ENCODE measurements around the gene TTC3. TPM values are rescaled to one million over a fixed set of nuclear protein-coding genes. Genes with fewer than 3 reads are reported as not detected.

TTC3 gene
- total RNA-seq, 1 experiment from 2014 or later, result 92.8 TPM

DNA sequence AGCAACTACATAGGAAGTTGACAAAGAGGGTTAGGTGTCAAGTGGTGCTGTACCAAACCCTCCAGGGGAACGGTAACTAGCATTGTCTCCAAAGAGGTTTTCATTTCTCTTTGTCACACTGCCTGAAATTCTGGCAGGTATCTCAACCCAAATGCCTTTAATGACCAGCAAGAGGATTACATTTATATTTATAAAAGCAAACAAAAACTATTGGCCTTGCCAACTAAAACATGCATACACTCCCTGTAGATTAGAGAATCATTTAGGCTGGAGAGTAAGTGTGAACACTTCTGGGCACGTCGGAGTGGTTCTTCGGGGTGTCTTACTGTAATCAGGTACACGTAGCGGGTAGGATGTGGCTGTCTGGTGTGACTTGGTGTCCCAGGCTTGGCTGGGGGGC is 109.2 kb downstream of the TTC3 start:
- Histone ChIP-seq H3K27me3 (replicated peaks; ENCODE audit: control insufficient read depth, insufficient read depth, low read length) (no peaks in the 10 kb centered on the region), H3K4me3 (ENCODE audit: low read depth, low read length) (no peak overlapping the region), H3K36me3 (ENCODE audit: control insufficient read depth, insufficient read depth, low read length) (peaks cover 2% of the 10 kb centered on the region; the same call in 1 of the 2 replicates), H3K4me1 (no peaks in the 10 kb centered on the region), H3K9me3 (no peaks in the 10 kb centered on the region)
- Mint-ChIP-seq H3K4me1 (ENCODE audit: low read depth, unreplicated experiment) (no peaks in the 10 kb centered on the region), H3K4me3 (ENCODE audit: unreplicated experiment) (no peak overlapping the region), H3K27ac (ENCODE audit: unreplicated experiment) (no peak overlapping the region), H3K27me3 (ENCODE audit: insufficient read depth, unreplicated experiment) (no peaks in the 10 kb centered on the region), H3K9me3 (ENCODE audit: unreplicated experiment) (no peaks in the 10 kb centered on the region), H3K36me3 (ENCODE audit: insufficient read depth, unreplicated experiment) (peaks cover 55% of the 10 kb centered on the region)
- CTCF ChIA-PET, result no interaction called here
- TF ChIP-seq, protein P1, sequence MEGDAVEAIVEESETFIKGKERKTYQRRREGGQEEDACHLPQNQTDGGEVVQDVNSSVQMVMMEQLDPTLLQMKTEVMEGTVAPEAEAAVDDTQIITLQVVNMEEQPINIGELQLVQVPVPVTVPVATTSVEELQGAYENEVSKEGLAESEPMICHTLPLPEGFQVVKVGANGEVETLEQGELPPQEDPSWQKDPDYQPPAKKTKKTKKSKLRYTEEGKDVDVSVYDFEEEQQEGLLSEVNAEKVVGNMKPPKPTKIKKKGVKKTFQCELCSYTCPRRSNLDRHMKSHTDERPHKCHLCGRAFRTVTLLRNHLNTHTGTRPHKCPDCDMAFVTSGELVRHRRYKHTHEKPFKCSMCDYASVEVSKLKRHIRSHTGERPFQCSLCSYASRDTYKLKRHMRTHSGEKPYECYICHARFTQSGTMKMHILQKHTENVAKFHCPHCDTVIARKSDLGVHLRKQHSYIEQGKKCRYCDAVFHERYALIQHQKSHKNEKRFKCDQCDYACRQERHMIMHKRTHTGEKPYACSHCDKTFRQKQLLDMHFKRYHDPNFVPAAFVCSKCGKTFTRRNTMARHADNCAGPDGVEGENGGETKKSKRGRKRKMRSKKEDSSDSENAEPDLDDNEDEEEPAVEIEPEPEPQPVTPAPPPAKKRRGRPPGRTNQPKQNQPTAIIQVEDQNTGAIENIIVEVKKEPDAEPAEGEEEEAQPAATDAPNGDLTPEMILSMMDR (IDR thresholded peaks at IDR 0.05; ENCODE audit: insufficient read depth in 1 of 2, low read depth in 1 of 2, low read length in 1 of 2, severe bottlenecking in 1 of 2, unreplicated experiment in 1 of 2), result no peak
- intact Hi-C loops (cut with micrococcal nuclease; ENCODE audit: unreplicated experiment), result no loop called here
- BruUV-seq (replicated peaks), result no TSS peak
- POLR2A ChIA-PET, result no interaction called here
- DNase-seq, result no peak

DNA sequence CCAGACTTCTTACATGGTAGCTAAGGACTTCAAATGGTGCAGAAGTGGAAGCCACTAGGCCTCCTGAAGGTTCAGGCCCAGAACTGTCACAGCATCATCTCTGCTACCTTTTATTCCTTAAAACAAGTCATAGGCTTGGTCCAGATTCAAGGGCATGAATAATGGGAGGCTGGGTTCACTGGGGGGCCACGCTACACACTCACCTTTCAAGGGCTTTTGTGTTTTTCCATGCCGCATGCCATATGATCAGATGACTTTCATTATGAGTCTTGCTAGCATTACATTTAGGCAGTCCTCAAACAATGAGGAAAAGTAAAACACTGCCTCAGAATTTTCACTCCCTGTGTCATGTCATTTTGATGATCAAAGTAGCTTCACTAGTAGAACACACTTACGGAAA is 110.7 kb downstream of the TTC3 start:
- BruUV-seq (replicated peaks), result no TSS peak
- H3K36me3 Mint-ChIP-seq (ENCODE audit: insufficient read depth, unreplicated experiment), result peaks cover 48% of the 10 kb centered on the region
- Histone ChIP-seq H3K9me3 (no peaks in the 10 kb centered on the region), H3K4me3 (ENCODE audit: low read depth, low read length) (no peak overlapping the region), H3K36me3 (ENCODE audit: control insufficient read depth, insufficient read depth, low read length) (peaks cover 2% of the 10 kb centered on the region; the same call in 1 of the 2 replicates), H3K4me1 (no peaks in the 10 kb centered on the region), H3K27me3 (replicated peaks; ENCODE audit: control insufficient read depth, insufficient read depth, low read length) (no peaks in the 10 kb centered on the region)
- no peaks in the 10 kb centered on the region for H3K27me3 Mint-ChIP-seq (ENCODE audit: insufficient read depth, unreplicated experiment)
- intact Hi-C loops (cut with micrococcal nuclease; ENCODE audit: unreplicated experiment), result no loop called here
- H3K9me3 Mint-ChIP-seq (ENCODE audit: unreplicated experiment), result no peaks in the 10 kb centered on the region
- H3K27ac Mint-ChIP-seq (ENCODE audit: unreplicated experiment), result no peak overlapping the region
- H3K4me3 Mint-ChIP-seq (ENCODE audit: unreplicated experiment), result no peak overlapping the region
- no peaks in the 10 kb centered on the region for H3K4me1 Mint-ChIP-seq (ENCODE audit: low read depth, unreplicated experiment)
- DNase-seq, result no peak
- ChIA-PET CTCF (no interaction called here), POLR2A (interaction anchor here (0.6 kb wide), 1 partner anchor 1043 kb away, joined by 7 read pairs; no protein-coding TSS in a partner anchor)
- TF ChIP-seq, protein P1 (IDR thresholded peaks at IDR 0.05; ENCODE audit: insufficient read depth in 1 of 2, low read depth in 1 of 2, low read length in 1 of 2, severe bottlenecking in 1 of 2, unreplicated experiment in 1 of 2), result no peak

DNA sequence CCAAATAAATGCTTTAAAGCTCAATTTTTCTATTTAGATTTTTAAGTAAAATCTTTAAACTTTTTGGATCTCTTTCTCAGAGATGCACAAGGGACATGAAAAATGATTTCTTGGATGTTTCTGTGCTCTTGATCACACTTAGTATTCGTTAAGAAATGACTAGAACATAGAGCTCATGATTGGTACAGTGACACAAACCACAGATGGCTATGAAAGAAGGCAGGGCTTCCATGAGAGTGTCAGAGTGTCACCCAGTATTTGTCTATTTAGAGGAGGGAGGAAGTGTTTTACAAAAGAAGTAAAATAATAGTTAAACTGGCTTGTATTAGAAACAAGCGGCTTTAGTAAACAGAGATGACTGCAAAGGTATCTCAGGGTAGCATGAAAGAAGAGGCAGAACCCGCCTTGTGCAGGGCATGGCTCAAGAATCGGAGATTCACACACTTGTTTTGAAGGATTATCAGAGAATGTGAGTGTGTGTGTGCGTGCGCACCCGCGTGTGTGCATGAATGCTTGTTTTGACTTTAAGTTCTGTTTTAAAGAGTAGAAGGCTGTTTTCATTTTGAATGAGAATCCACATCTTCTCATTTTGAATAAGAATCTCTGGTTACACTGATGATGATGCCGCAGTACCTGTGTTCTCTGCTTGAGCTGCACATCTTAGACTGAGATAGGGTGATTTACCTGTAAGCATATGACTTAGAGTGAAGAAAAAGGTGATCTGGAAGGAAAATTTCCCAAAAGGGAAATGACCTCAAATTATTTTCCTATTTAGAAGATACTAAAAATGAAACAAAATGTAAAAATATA is 111.9 kb downstream of the TTC3 start:
- no peak overlapping the region for H3K27ac Mint-ChIP-seq (ENCODE audit: unreplicated experiment)
- no TSS peak for BruUV-seq (replicated peaks)
- no peaks in the 10 kb centered on the region for H3K9me3 Mint-ChIP-seq (ENCODE audit: unreplicated experiment)
- TF ChIP-seq, protein P1 (IDR thresholded peaks at IDR 0.05; ENCODE audit: insufficient read depth in 1 of 2, low read depth in 1 of 2, low read length in 1 of 2, severe bottlenecking in 1 of 2, unreplicated experiment in 1 of 2), result no peak
- POLR2A ChIA-PET, result no interaction called here
- H3K4me1 Mint-ChIP-seq (ENCODE audit: low read depth, unreplicated experiment), result no peaks in the 10 kb centered on the region
- Histone ChIP-seq H3K27me3 (replicated peaks; ENCODE audit: control insufficient read depth, insufficient read depth, low read length) (no peaks in the 10 kb centered on the region), H3K4me1 (no peaks in the 10 kb centered on the region), H3K36me3 (ENCODE audit: control insufficient read depth, insufficient read depth, low read length) (peaks cover 2% of the 10 kb centered on the region; the same call in 1 of the 2 replicates), H3K4me3 (ENCODE audit: low read depth, low read length) (no peak overlapping the region), H3K9me3 (no peaks in the 10 kb centered on the region)
- no peaks in the 10 kb centered on the region for H3K27me3 Mint-ChIP-seq (ENCODE audit: insufficient read depth, unreplicated experiment)
- CTCF ChIA-PET, result no interaction called here
- intact Hi-C loops (cut with micrococcal nuclease; ENCODE audit: unreplicated experiment), result no loop called here
- DNase-seq, result no peak
- no peak overlapping the region for H3K4me3 Mint-ChIP-seq (ENCODE audit: unreplicated experiment)
- H3K36me3 Mint-ChIP-seq (ENCODE audit: insufficient read depth, unreplicated experiment), result peaks cover 51% of the 10 kb centered on the region

All from Caco-2 (cell line).